Activated B cell treated with CpG ODN at 0.5 μM for 24 hours (primary cell): ENCODE measurements around the gene CDHR5. TPM values are rescaled to one million over a fixed set of nuclear protein-coding genes. Genes with fewer than 3 reads are reported as not detected.

ENCODE experiments used
- ATAC-seq: fragments of 200-7000 bp; cut with Tn5 transposase; one replicate; pipeline ENCODE4 v1.10.0; 2021; ENCODE audit warnings: low read depth, mild to moderate bottlenecking, moderate library complexity
- CTCF ChIA-PET: fragments of 350-600 bp; sonication (Branson Sonifier 250); formaldehyde crosslinking; loops from one replicate; lab custom pipeline; 2021; ENCODE audit warnings: antibody characterized with exemption; lab: Charles Lee
- POLR2A ChIA-PET: fragments of 350-600 bp; sonication (Branson Sonifier 250); formaldehyde crosslinking; loops from one replicate; lab custom pipeline; 2021; ENCODE audit warnings: antibody characterized with exemption; lab: Charles Lee
- DNase-seq: peaks from one replicate; pipeline ENCODE4 v3.0.0; 2022
- H3K27ac Mint-ChIP-seq: one replicate; pipeline ENCODE4 v1.8.0; 2020; ENCODE audit warnings: mixed read lengths
- H3K27me3 Mint-ChIP-seq: one replicate; pipeline ENCODE4 v1.8.0; 2021; ENCODE audit warnings: mixed read lengths
- H3K36me3 Mint-ChIP-seq: one replicate; pipeline ENCODE4 v1.8.0; 2021; ENCODE audit warnings: low read depth, mixed read lengths
- H3K4me1 Mint-ChIP-seq: one replicate; pipeline ENCODE4 v1.8.0; 2021; ENCODE audit warnings: mixed read lengths
- H3K4me3 Mint-ChIP-seq: one replicate; pipeline ENCODE4 v1.8.0; 2020; ENCODE audit warnings: mild to moderate bottlenecking, mixed read lengths
- H3K9me3 Mint-ChIP-seq: one replicate; pipeline ENCODE4 v1.8.0; 2020; ENCODE audit warnings: mixed read lengths
- CTCF ChIP-seq: fragments of 200-600 bp; IDR thresholded peaks from one replicate; pipeline ENCODE4 v1.8.0; 2022; ENCODE audit warnings: antibody characterized with exemption, mild to moderate bottlenecking
- intact Hi-C: fragments of 100-400 bp; cut with micrococcal nuclease; formaldehyde crosslinking; loops from one replicate; pipeline ENCODE4 v1.15.1; 2024
- total RNA-seq: library from RNA; stranded (reverse); gene quantifications from 2 replicates; pipeline ENCODE4 v1.2.3, GENCODE V29; 2022

Gene CDHR5
- total RNA-seq, 1 donor from 2014 or later = not detected

- H3K9me3 Mint-ChIP-seq = no peaks in the 10 kb centered on the region
- intact Hi-C loops = no loop called here
Observed at GRCh38 chr11:586376-587316, 38.1 kb downstream of the CDHR5 start.

GRCh38 chr11:584287-584686 lies 40.5 kb downstream of the CDHR5 start:
- Mint-ChIP-seq H3K36me3 (peaks cover 57% of the 10 kb centered on the region), H3K9me3 (no peaks in the 10 kb centered on the region), H3K4me3 (no peak overlapping the region), H3K4me1 (peaks cover 13% of the 10 kb centered on the region), H3K27me3 (no peaks in the 10 kb centered on the region), H3K27ac (no peak overlapping the region)
- ATAC-seq (no peak), DNase-seq (no peak)
- ChIA-PET POLR2A (interaction anchor here (0.7 kb wide), 1 partner anchor 29 kb away, joined by 13 read pairs; no protein-coding TSS in a partner anchor), CTCF (no interaction called here)
- intact Hi-C loops = no loop called here
- no peak for TF ChIP-seq CTCF

More at GRCh38 chr11:586376-587316, 38.1 kb downstream of the CDHR5 start:
- Mint-ChIP-seq H3K4me1 (no peaks in the 10 kb centered on the region), H3K27me3 (no peaks in the 10 kb centered on the region), H3K36me3 (peaks cover 73% of the 10 kb centered on the region), H3K27ac (no peak overlapping the region), H3K4me3 (no peak overlapping the region)
- ATAC-seq (no peak), DNase-seq (no peak)
- ChIA-PET CTCF (no interaction called here), POLR2A (interaction anchor here (0.6 to 1.1 kb wide), 2 partner anchors 105 to 161 kb away, joined by 3 to 4 read pairs; no protein-coding TSS in a partner anchor)
- TF ChIP-seq CTCF = no peak

GRCh38 chr11:581752-582151 lies 43.0 kb downstream of the CDHR5 start:
- H3K9me3 Mint-ChIP-seq = no peaks in the 10 kb centered on the region
- H3K4me3 Mint-ChIP-seq = no peak overlapping the region
- H3K4me1 Mint-ChIP-seq = peaks cover 36% of the 10 kb centered on the region
- intact Hi-C loops = no loop called here
- H3K27ac Mint-ChIP-seq = no peak overlapping the region
- ATAC-seq (no peak), DNase-seq (no peak)
- no peak for TF ChIP-seq CTCF
- no peaks in the 10 kb centered on the region for H3K27me3 Mint-ChIP-seq
- ChIA-PET CTCF (no interaction called here), POLR2A (no interaction called here)
- peaks cover 36% of the 10 kb centered on the region for H3K36me3 Mint-ChIP-seq

GRCh38 chr11:581342-581741 lies 43.4 kb downstream of the CDHR5 start:
- H3K9me3 Mint-ChIP-seq = no peaks in the 10 kb centered on the region
- CTCF ChIA-PET = no interaction called here
- H3K27me3 Mint-ChIP-seq = no peaks in the 10 kb centered on the region
- H3K4me1 Mint-ChIP-seq = peaks cover 36% of the 10 kb centered on the region
- ATAC-seq = no peak
- peaks cover 32% of the 10 kb centered on the region for H3K36me3 Mint-ChIP-seq
- DNase-seq = no peak
- no peak for TF ChIP-seq CTCF
- intact Hi-C loops = no loop called here
- H3K27ac Mint-ChIP-seq = no peak overlapping the region
- POLR2A ChIA-PET = no interaction called here
- H3K4me3 Mint-ChIP-seq = no peak overlapping the region

- H3K27ac Mint-ChIP-seq = no peak overlapping the region
- H3K27me3 Mint-ChIP-seq = peaks cover 2% of the 10 kb centered on the region
- no peak overlapping the region for H3K4me3 Mint-ChIP-seq
- ATAC-seq (no peak), DNase-seq (no peak)
- intact Hi-C loops = no loop called here
- H3K9me3 Mint-ChIP-seq = no peaks in the 10 kb centered on the region
- H3K4me1 Mint-ChIP-seq = peaks cover 38% of the 10 kb centered on the region
- POLR2A ChIA-PET = no interaction called here
- peaks cover 31% of the 10 kb centered on the region for H3K36me3 Mint-ChIP-seq
- no peak for TF ChIP-seq CTCF
- CTCF ChIA-PET = no interaction called here
Observed at GRCh38 chr11:579830-580601, 44.7 kb downstream of the CDHR5 start.
